ENCODE results near the gene ACOT6. TPM values are rescaled to one million over a fixed set of nuclear protein-coding genes. Genes with fewer than 3 reads are reported as not detected.
"Not testable (repeated sequence)": the region's sequence is repeated elsewhere in the genome, so short reads cannot be mapped to it uniquely, and the experiment has no call there.

Gene ACOT6
- total RNA-seq, 2 experiments from 2014 or later = not detected

DNA sequence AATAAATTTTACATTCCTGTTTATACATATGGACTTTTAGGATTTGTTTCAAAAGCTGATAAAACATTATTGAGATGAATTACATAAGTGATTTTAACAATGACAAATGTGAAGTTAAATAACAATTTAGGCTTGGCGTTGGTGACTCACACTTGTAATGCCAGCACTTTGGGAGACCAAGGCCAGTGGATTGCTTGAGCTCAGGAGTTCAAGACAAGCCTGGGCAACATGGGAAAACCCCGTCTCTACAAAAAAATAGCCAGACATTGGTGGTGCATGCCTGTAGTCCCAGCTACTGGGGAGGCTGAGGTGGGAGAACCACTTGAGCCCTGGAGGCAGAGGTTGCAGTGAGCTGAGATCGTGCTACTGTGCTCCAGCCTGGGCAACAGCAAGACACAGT is 35.9 kb upstream of the ACOT6 start:
- DNase-seq (no peak), ATAC-seq (no peak)
- Mint-ChIP-seq H3K27me3 (no peaks in the 10 kb centered on the region), H3K9me3 (ENCODE audit: low read depth) (no peaks in the 10 kb centered on the region), H3K27ac (no peak overlapping the region), H3K4me1 (peaks cover 3% of the 10 kb centered on the region), H3K36me3 (peaks cover 17% of the 10 kb centered on the region), H3K4me3 (no peak overlapping the region)
- CTCF ChIA-PET = interaction anchor here (1.6 kb wide), 1 partner anchor 67 kb away, joined by 4 read pairs; no protein-coding TSS in a partner anchor

GRCh38 chr14:73577214-73577613 is 35.1 kb upstream of the ACOT6 start:
- not testable (repeated sequence) for H3K4me1 Mint-ChIP-seq; H3K4me3 Mint-ChIP-seq; ATAC-seq; H3K27ac Mint-ChIP-seq; H3K9me3 Mint-ChIP-seq (ENCODE audit: low read depth); H3K27me3 Mint-ChIP-seq; DNase-seq
- CTCF ChIA-PET = interaction anchor here (1.6 kb wide), 1 partner anchor 68 kb away, joined by 4 read pairs; no protein-coding TSS in a partner anchor
- H3K36me3 Mint-ChIP-seq = peaks cover 15% of the 10 kb centered on the region

DNA sequence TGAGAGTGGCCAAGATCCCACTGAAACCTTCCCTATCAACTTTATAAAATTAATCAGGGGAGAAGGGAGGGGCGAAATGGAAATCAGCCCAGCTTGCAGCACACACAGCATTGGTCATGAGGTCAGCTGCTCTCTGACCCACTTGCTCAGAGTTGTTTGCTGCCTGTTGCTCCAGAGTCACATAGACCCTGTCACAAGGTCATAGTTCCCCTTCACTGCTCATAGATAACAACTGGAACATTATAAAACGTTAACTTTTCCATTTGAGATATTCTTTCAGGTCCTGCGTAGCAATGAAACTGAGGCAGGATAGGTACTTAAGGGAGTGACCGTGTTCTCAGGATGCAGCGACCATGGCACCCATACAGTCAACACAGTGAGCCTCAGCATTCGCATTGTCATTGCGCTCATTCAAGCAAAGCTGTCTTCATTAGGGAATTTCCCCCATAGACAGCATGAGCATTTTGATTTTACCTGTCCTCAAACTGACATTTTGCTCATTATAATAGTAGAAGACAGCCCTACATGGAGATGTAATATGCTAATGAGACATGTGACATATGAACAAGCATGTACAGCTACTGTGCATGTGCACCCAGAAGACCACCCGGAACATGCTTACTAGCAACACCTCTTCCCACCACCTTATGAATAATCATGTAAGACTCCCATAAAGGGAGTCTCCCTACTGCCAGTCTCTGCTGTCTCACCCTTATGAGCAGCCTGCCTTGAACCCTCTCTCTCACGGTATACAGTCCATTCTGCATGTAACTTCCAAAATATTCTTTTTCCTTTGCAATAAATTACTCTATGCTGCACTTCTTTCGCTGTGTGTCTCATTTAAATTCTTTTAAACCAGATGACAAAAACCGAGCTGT is 30.0 kb upstream of the ACOT6 start:
- not testable (repeated sequence) for DNase-seq; H3K36me3 Mint-ChIP-seq; H3K27ac Mint-ChIP-seq; H3K9me3 Mint-ChIP-seq (ENCODE audit: low read depth); H3K4me1 Mint-ChIP-seq; H3K4me3 Mint-ChIP-seq; ATAC-seq; H3K27me3 Mint-ChIP-seq
- CTCF ChIA-PET = interaction anchor here (1.6 kb wide), 1 partner anchor 12 kb away, joined by 4 read pairs; no protein-coding TSS in a partner anchor

- DNase-seq (no peak), ATAC-seq (no peak)
- Mint-ChIP-seq H3K4me3 (no peak overlapping the region), H3K27ac (no peak overlapping the region), H3K9me3 (ENCODE audit: low read depth) (no peaks in the 10 kb centered on the region), H3K36me3 (no peaks in the 10 kb centered on the region), H3K27me3 (peaks cover 3% of the 10 kb centered on the region), H3K4me1 (peaks cover 15% of the 10 kb centered on the region)
- CTCF ChIA-PET = interaction anchor here (2.6 kb wide), 1 partner anchor 18 kb away, joined by 14 read pairs; no protein-coding TSS in a partner anchor
Measured at GRCh38 chr14:73588695-73589094, 23.6 kb upstream of the ACOT6 start.

DNA sequence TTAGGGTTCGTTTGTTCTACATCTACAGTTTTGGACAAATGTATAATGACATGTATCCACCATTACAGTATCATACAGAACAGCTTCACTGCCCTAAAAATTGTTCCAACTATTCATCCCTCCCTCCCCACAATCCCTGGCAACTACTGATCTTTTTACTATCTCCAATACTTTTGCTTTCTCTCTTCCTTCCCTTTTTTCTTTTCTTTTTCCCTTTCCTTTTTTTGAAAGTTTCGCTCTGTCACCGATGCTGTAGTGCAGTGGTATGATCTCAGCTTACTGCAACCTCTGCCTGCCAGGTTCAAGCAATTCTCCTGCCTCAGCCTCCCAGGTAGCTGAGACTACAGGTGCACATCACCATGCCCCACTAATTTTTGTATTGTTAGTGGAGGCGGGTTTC is 23.2 kb upstream of the ACOT6 start:
- Mint-ChIP-seq H3K27ac (no peak overlapping the region), H3K36me3 (no peaks in the 10 kb centered on the region), H3K4me3 (no peak overlapping the region), H3K27me3 (peaks cover 3% of the 10 kb centered on the region), H3K9me3 (ENCODE audit: low read depth) (no peaks in the 10 kb centered on the region), H3K4me1 (peaks cover 15% of the 10 kb centered on the region)
- CTCF ChIA-PET = interaction anchor here (1.1 to 2.6 kb wide), 4 partner anchors 19 to 44 kb away, joined by 4 to 14 read pairs (median 6); partner anchors contain the start of genes ACOT2 and ACOT6
- no peak for DNase-seq
- ATAC-seq = no peak

DNA sequence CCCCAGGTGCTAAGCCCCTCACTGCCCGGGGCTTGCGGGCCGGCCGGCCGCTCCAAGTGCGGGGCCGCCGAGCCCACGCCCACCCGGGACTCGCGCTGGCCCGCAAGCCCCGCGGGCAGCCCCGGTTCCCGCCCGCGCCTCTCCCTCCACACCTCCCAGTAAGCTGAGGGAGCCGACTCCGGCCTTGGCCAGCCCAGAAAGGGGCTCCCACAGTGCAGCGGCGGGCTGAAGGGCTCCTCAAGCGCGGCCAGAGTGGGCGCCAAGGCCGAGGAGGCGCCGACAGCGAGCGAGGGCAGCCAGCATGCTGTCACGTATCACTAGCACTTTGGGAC is 21.7 kb upstream of the ACOT6 start:
- CTCF ChIA-PET = interaction anchor here (2.6 kb wide), 1 partner anchor 20 kb away, joined by 14 read pairs; no protein-coding TSS in a partner anchor
- not testable (repeated sequence) for H3K4me3 Mint-ChIP-seq

GRCh38 chr14:73591690-73592449 is 20.4 kb upstream of the ACOT6 start, which contains the start of gene ACOT4:
Gene ACOT4 (plus strand): TSS chr14:73591873. CDS start chr14:73591960, 87 bp downstream.
- H3K36me3 Mint-ChIP-seq = no peaks in the 10 kb centered on the region
- ATAC-seq (peak; percentile 88), DNase-seq (peak; percentile 58)
- CTCF ChIA-PET = interaction anchor here (1.1 to 1.8 kb wide), 5 partner anchors 10 to 195 kb away, joined by 3 to 5 read pairs (median 3); partner anchors contain the start of gene ACOT2
- H3K4me3 Mint-ChIP-seq = peak within 1 kb of the TSS; percentile 71
- peaks cover 3% of the 10 kb centered on the region for H3K27me3 Mint-ChIP-seq
- peak within 1 kb of the TSS; percentile 65 for H3K27ac Mint-ChIP-seq
- H3K4me1 Mint-ChIP-seq = peaks cover 15% of the 10 kb centered on the region
- H3K9me3 Mint-ChIP-seq (ENCODE audit: low read depth) = no peaks in the 10 kb centered on the region

More for the DNA sequence above, 21.7 kb upstream of the ACOT6 start:
- H3K27ac Mint-ChIP-seq; H3K36me3 Mint-ChIP-seq; DNase-seq; ATAC-seq; H3K27me3 Mint-ChIP-seq; H3K9me3 Mint-ChIP-seq (ENCODE audit: low read depth): not testable (repeated sequence)
- peaks cover 15% of the 10 kb centered on the region for H3K4me1 Mint-ChIP-seq

DNA sequence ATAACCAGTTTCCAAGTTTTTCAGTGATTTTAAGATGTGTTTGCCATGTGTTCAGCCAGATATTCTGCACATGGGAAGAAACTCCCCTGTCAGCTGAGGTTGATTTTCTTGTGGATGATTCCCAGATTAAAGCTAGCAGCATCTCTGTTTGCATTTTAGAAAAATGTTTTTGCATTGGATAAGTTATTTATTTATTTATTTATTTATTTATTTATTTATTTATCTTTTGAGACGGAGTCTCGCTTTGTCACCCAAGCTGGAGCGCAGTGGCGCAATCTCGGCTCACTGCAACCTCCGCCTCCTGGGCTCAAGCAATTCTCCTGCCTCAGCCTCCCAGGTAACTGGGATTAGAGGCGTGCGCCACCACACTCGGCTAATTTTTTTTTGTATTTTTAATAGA is 17.8 kb upstream of the ACOT6 start:
- DNase-seq (no peak), ATAC-seq (no peak)
- Mint-ChIP-seq H3K4me3 (no peak overlapping the region), H3K27me3 (peaks cover 3% of the 10 kb centered on the region), H3K4me1 (peaks cover 15% of the 10 kb centered on the region), H3K36me3 (no peaks in the 10 kb centered on the region), H3K9me3 (ENCODE audit: low read depth) (no peaks in the 10 kb centered on the region), H3K27ac (no peak overlapping the region)
- CTCF ChIA-PET = no interaction called here

DNA sequence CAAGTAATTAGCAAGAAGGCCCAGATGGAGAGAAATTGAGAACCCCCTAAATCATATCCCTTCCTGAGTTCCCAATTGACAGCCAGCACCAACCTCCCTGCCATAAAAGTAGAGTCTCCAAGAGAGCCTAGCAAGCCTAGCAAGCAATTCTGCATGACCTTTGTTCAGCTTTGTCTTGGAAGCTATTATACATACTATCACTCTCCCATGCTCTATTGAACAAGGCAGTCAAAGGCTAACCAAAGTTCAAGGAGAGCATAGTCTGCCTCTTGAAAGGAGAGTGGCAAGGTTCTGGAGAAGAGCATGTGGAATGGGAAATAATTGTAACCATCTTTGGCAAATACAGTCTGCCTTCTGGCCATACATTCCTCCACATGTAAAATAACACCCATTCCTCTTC is 12.8 kb upstream of the ACOT6 start:
- H3K27ac Mint-ChIP-seq = no peak overlapping the region
- no peak for DNase-seq
- CTCF ChIA-PET = interaction anchor here (1.3 kb wide), 1 partner anchor 33 kb away, joined by 3 read pairs; no protein-coding TSS in a partner anchor

GRCh38 chr14:73602994-73603393 is 9.3 kb upstream of the ACOT6 start:
- Mint-ChIP-seq H3K27me3 (peaks cover 8% of the 10 kb centered on the region), H3K27ac (no peak overlapping the region), H3K4me1 (peaks cover 23% of the 10 kb centered on the region), H3K4me3 (no peak overlapping the region), H3K36me3 (no peaks in the 10 kb centered on the region), H3K9me3 (ENCODE audit: low read depth) (no peaks in the 10 kb centered on the region)
- ATAC-seq (no peak), DNase-seq (no peak)
- CTCF ChIA-PET = no interaction called here

More for the DNA sequence above, 12.8 kb upstream of the ACOT6 start:
- no peaks in the 10 kb centered on the region for H3K9me3 Mint-ChIP-seq (ENCODE audit: low read depth)
- peaks cover under 1% of the 10 kb centered on the region for H3K27me3 Mint-ChIP-seq
- no peak overlapping the region for H3K4me3 Mint-ChIP-seq
- H3K4me1 Mint-ChIP-seq = peaks cover 4% of the 10 kb centered on the region
- ATAC-seq = no peak
- H3K36me3 Mint-ChIP-seq = no peaks in the 10 kb centered on the region

DNA sequence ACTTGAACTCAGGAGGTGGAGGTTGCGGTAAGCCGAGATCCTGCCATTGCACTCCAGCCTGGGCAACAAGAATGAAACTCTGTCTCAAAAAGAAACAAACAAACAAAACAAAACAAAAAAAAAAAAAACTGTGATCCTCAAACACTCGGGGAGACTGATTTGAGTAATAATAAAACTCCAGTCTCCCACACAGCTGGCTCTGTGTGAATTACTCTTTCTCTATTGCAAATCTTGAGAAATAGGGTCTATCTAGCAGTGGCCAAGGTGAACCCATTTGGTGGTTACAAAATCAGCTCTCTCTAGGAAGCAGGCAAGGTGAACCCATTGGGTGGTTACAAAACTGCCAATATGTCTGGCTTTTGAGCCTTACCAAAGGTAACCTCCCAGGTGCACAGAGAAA is 6.0 kb upstream of the ACOT6 start:
- CTCF ChIA-PET = interaction anchor here (1.0 to 1.1 kb wide), 2 partner anchors 8 to 135 kb away, joined by 3 read pairs; no protein-coding TSS in a partner anchor
- Mint-ChIP-seq H3K27me3 (peaks cover 12% of the 10 kb centered on the region), H3K36me3 (peaks cover 6% of the 10 kb centered on the region), H3K4me1 (peaks cover 26% of the 10 kb centered on the region), H3K4me3 (no peak overlapping the region), H3K9me3 (ENCODE audit: low read depth) (no peaks in the 10 kb centered on the region), H3K27ac (no peak overlapping the region)
- DNase-seq (no peak), ATAC-seq (peak; percentile 20)

- DNase-seq = no peak
- no peak overlapping the region for H3K27ac Mint-ChIP-seq
- H3K4me1 Mint-ChIP-seq = peaks cover 30% of the 10 kb centered on the region
- ATAC-seq = no peak
- peaks cover 15% of the 10 kb centered on the region for H3K27me3 Mint-ChIP-seq
- no peaks in the 10 kb centered on the region for H3K9me3 Mint-ChIP-seq (ENCODE audit: low read depth)
- H3K36me3 Mint-ChIP-seq = peaks cover 6% of the 10 kb centered on the region
- CTCF ChIA-PET = no interaction called here
- H3K4me3 Mint-ChIP-seq = no peak overlapping the region
Measured at GRCh38 chr14:73607241-73607640, 5.1 kb upstream of the ACOT6 start.

GRCh38 chr14:73610687-73611086 is 1.6 kb upstream of the ACOT6 start:
- CTCF ChIA-PET = interaction anchor here (0.6 kb wide), 1 partner anchor 102 kb away, joined by 4 read pairs; no protein-coding TSS in a partner anchor
- H3K27me3 Mint-ChIP-seq = peaks cover 14% of the 10 kb centered on the region

More at GRCh38 chr14:73610687-73611086, 1.6 kb upstream of the ACOT6 start:
- no peaks in the 10 kb centered on the region for H3K9me3 Mint-ChIP-seq (ENCODE audit: low read depth)
- no peak overlapping the region for H3K4me3 Mint-ChIP-seq
- DNase-seq = no peak
- H3K27ac Mint-ChIP-seq = no peak overlapping the region
- ATAC-seq = no peak
- H3K4me1 Mint-ChIP-seq = peaks cover 28% of the 10 kb centered on the region
- peaks cover 6% of the 10 kb centered on the region for H3K36me3 Mint-ChIP-seq
